ENCODE results near the gene AATK. TPM values are rescaled to one million over a fixed set of nuclear protein-coding genes. Genes with fewer than 3 reads are reported as not detected.

The AATK gene
- total RNA-seq, 1 donor from 2014 or later, result 7.7 TPM

- H3K4me3 Mint-ChIP-seq (ENCODE audit: unreplicated experiment), result no peak overlapping the region
- no peak for TF ChIP-seq CTCF (IDR thresholded peaks at IDR 0.05; ENCODE audit: unreplicated experiment)
- peaks cover 3% of the 10 kb centered on the region for H3K27me3 Mint-ChIP-seq (ENCODE audit: unreplicated experiment)
- H3K27ac Mint-ChIP-seq (ENCODE audit: unreplicated experiment), result no peak overlapping the region
- DNase-seq (ENCODE audit: low spot score), result no peak
- no peaks in the 10 kb centered on the region for H3K36me3 Mint-ChIP-seq (ENCODE audit: low read depth, unreplicated experiment)
- H3K9me3 Mint-ChIP-seq (ENCODE audit: unreplicated experiment), result no peaks in the 10 kb centered on the region
- peaks cover 4% of the 10 kb centered on the region for H3K4me1 Mint-ChIP-seq (ENCODE audit: unreplicated experiment)
Measured at GRCh38 chr17:81159611-81160265, 6.3 kb downstream of the AATK start.

- TF ChIP-seq CTCF (IDR thresholded peaks at IDR 0.05; ENCODE audit: unreplicated experiment), result no peak
- Mint-ChIP-seq H3K9me3 (ENCODE audit: unreplicated experiment) (no peaks in the 10 kb centered on the region), H3K36me3 (ENCODE audit: low read depth, unreplicated experiment) (no peaks in the 10 kb centered on the region), H3K4me3 (ENCODE audit: unreplicated experiment) (no peak overlapping the region), H3K27me3 (ENCODE audit: unreplicated experiment) (peaks cover 3% of the 10 kb centered on the region), H3K27ac (ENCODE audit: unreplicated experiment) (no peak overlapping the region), H3K4me1 (ENCODE audit: unreplicated experiment) (peaks cover 4% of the 10 kb centered on the region)
- DNase-seq (ENCODE audit: low spot score), result no peak
Measured at GRCh38 chr17:81158688-81159590, 7.1 kb downstream of the AATK start.

- Mint-ChIP-seq H3K4me3 (ENCODE audit: unreplicated experiment) (no peak overlapping the region), H3K27me3 (ENCODE audit: unreplicated experiment) (peaks cover 3% of the 10 kb centered on the region), H3K9me3 (ENCODE audit: unreplicated experiment) (no peaks in the 10 kb centered on the region), H3K27ac (ENCODE audit: unreplicated experiment) (no peak overlapping the region), H3K4me1 (ENCODE audit: unreplicated experiment) (peaks cover 4% of the 10 kb centered on the region), H3K36me3 (ENCODE audit: low read depth, unreplicated experiment) (no peaks in the 10 kb centered on the region)
- TF ChIP-seq CTCF (IDR thresholded peaks at IDR 0.05; ENCODE audit: unreplicated experiment), result no peak
- DNase-seq (ENCODE audit: low spot score), result no peak
Measured at GRCh38 chr17:81157848-81158687, 8.0 kb downstream of the AATK start.

- H3K9me3 Mint-ChIP-seq (ENCODE audit: unreplicated experiment), result no peaks in the 10 kb centered on the region
- H3K36me3 Mint-ChIP-seq (ENCODE audit: low read depth, unreplicated experiment), result no peaks in the 10 kb centered on the region
- no peak for TF ChIP-seq CTCF (IDR thresholded peaks at IDR 0.05; ENCODE audit: unreplicated experiment)
- no peak overlapping the region for H3K4me3 Mint-ChIP-seq (ENCODE audit: unreplicated experiment)
- peaks cover 3% of the 10 kb centered on the region for H3K27me3 Mint-ChIP-seq (ENCODE audit: unreplicated experiment)
- H3K4me1 Mint-ChIP-seq (ENCODE audit: unreplicated experiment), result peaks cover 4% of the 10 kb centered on the region
- peak overlapping the region; percentile 24 for H3K27ac Mint-ChIP-seq (ENCODE audit: unreplicated experiment)
- no peak for DNase-seq (ENCODE audit: low spot score)
Measured at GRCh38 chr17:81156866-81157805, 8.9 kb downstream of the AATK start.
